Measurements from ENCODE around the gene PHF21B. TPM values are rescaled to one million over a fixed set of nuclear protein-coding genes. Genes with fewer than 3 reads are reported as not detected.

The PHF21B gene
- total RNA-seq, 2 experiments from 2014 or later: not detected

DNA sequence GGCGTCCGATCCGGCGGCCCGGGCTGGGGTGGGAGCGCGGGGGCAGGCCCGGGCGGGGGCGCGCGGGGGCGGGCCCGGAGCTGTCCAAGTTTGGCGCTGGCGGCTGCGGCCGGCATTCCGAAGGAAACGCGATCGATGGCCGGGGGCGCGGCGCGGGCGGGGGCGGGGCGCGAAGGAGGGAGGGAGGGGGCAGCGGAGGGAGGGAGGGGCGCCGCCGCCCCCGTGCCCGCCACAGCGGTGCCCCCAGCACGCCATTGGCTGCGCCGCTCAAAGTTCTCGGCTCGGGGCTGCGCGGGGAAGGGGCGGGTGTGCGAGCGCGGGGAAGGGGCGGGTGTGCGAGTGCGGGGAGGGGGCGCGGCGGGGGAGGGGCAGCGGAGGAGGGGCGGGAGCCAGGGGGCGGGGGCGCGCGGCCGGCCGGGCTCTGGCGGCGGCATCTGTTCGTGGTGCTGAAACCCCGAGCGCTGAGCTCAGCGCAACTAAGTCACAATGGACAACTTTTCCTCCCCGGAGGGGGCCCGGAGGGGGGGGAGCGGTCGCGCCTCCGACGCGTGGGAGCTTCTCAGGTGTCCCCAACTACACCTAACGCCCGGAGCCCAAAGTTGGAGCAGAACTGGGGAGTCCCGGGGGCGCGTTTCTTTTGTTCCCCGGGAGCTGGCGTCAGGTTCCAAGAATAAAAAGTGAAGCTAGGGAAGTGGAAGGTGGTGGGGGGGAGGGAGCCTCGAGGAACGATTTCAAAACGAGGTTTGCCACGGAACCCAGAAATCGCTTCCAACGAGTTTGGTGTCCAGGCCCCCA lies 2.2 kb downstream of the PHF21B start:
- Mint-ChIP-seq H3K27me3 (peaks cover 60% of the 10 kb centered on the region), H3K9me3 (no peaks in the 10 kb centered on the region), H3K27ac (no peak overlapping the region), H3K4me3 (no peak overlapping the region), H3K4me1 (peaks cover 12% of the 10 kb centered on the region), H3K36me3 (ENCODE audit: low read depth) (peaks cover 8% of the 10 kb centered on the region)
- ChIA-PET POLR2A (no interaction called here), CTCF (no interaction called here)
- no peak for DNase-seq

DNA sequence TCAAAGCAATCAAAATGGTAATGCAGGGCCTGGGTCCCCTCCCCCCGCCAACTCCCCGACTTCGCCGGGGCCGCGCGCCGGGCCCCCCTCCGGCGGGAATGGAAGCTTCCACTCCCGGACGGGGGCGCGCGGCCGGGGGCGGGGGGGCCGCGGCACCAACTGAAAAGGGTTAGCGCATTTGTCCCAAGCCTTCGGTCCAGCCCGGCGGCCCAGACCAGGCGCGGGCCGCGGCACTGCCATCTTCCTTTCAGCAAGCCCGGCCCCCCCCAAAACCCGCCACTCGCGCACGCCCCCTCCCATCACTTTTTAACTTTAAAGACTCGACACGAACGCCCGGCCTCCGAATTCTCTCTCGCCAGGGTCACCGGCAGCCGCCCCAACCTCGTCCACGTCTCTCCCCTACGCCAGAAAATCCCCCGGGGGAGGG lies 2.8 kb downstream of the PHF21B start:
- H3K4me3 Mint-ChIP-seq: no peak overlapping the region
- POLR2A ChIA-PET: no interaction called here
- H3K27ac Mint-ChIP-seq: no peak overlapping the region
- peaks cover 12% of the 10 kb centered on the region for H3K4me1 Mint-ChIP-seq
- peaks cover 8% of the 10 kb centered on the region for H3K36me3 Mint-ChIP-seq (ENCODE audit: low read depth)
- peaks cover 57% of the 10 kb centered on the region for H3K27me3 Mint-ChIP-seq
- H3K9me3 Mint-ChIP-seq: no peaks in the 10 kb centered on the region
- DNase-seq: no peak
- CTCF ChIA-PET: interaction anchor here (0.5 kb wide), 1 partner anchor 242 kb away, joined by 3 read pairs; no protein-coding TSS in a partner anchor

DNA sequence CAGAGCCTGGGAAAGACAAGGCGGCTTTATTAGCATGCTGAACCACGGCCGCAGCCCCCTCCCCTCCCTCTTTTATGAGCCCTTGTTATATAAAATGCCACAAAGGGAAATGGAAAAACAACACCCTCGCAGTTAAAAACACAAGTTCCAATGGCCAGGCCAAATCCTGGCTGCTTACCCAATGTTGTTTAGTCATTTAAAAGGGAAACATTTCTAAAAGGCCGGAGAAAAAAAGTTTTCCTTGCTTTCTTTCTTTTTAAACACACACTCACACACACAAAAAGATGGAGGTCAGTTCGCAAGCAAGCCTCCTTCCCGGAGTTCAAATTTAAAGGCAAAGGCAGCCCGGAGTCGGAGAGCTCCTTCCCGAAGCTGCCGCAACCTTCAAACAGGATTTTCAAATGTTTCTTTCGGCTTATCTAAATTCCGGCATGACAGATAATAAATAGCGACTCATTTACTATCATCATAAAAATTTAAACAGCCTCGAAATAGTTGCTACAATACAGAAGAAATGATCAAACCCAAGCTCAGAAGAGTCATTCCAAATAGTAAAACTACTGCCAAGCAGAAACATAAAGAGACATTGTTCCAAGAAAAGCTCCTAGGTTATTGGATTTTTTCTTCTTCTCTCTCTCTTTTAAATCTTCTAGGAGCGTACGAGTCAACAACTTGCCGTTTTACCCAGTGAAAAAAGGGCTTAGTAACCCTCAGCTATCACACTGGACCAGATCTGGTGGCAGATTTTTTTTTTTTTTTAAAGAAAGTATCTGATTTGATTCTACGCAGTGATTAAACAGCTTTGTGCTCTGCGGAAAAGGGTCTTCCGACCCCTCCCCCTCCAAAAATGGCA lies 3.5 kb downstream of the PHF21B start:
- DNase-seq: no peak
- Mint-ChIP-seq H3K4me3 (no peak overlapping the region), H3K9me3 (no peaks in the 10 kb centered on the region), H3K4me1 (peaks cover 12% of the 10 kb centered on the region), H3K27me3 (peaks cover 50% of the 10 kb centered on the region), H3K36me3 (ENCODE audit: low read depth) (peaks cover 8% of the 10 kb centered on the region), H3K27ac (no peak overlapping the region)
- ChIA-PET POLR2A (no interaction called here), CTCF (interaction anchor here (0.5 kb wide), 1 partner anchor 243 kb away, joined by 3 read pairs; no protein-coding TSS in a partner anchor)

DNA sequence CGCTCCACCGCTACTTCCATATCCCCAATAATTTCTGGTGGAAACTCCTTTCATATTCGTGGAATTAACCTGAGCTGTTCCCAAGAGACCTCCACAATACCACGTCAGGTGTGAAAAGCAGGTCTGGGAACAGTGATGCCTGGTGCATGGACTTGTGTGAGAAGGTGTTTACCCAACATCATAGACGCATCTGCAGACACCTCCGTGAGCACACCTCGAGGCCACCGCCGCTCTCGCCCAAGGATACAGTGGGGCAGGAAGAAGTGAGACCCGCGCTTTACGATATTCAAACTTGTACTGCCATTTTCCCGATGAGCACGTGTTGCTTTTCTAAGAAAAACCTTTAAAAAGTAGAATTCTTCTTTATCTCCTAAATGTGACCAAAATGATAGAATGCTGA lies 8.2 kb downstream of the PHF21B start:
- Mint-ChIP-seq H3K4me1 (peaks cover 3% of the 10 kb centered on the region), H3K9me3 (no peaks in the 10 kb centered on the region), H3K27ac (no peak overlapping the region), H3K4me3 (no peak overlapping the region), H3K36me3 (ENCODE audit: low read depth) (no peaks in the 10 kb centered on the region), H3K27me3 (peaks cover 34% of the 10 kb centered on the region)
- ChIA-PET CTCF (no interaction called here), POLR2A (no interaction called here)
- DNase-seq: no peak

GRCh38 chr22:45000330-45000729 lies 9.5 kb downstream of the PHF21B start:
- CTCF ChIA-PET: no interaction called here
- no peak overlapping the region for H3K27ac Mint-ChIP-seq
- no peaks in the 10 kb centered on the region for H3K36me3 Mint-ChIP-seq (ENCODE audit: low read depth)
- H3K4me1 Mint-ChIP-seq: no peaks in the 10 kb centered on the region
- POLR2A ChIA-PET: no interaction called here
- DNase-seq: no peak
- H3K4me3 Mint-ChIP-seq: no peak overlapping the region
- H3K9me3 Mint-ChIP-seq: no peaks in the 10 kb centered on the region
- peaks cover 22% of the 10 kb centered on the region for H3K27me3 Mint-ChIP-seq

GRCh38 chr22:44999687-45000086 lies 10.1 kb downstream of the PHF21B start:
- ChIA-PET CTCF (no interaction called here), POLR2A (no interaction called here)
- DNase-seq: no peak
- Mint-ChIP-seq H3K27me3 (peaks cover 17% of the 10 kb centered on the region), H3K27ac (no peak overlapping the region), H3K4me3 (no peak overlapping the region), H3K9me3 (no peaks in the 10 kb centered on the region), H3K36me3 (ENCODE audit: low read depth) (no peaks in the 10 kb centered on the region), H3K4me1 (no peaks in the 10 kb centered on the region)

- H3K4me1 Mint-ChIP-seq: no peaks in the 10 kb centered on the region
- peaks cover 15% of the 10 kb centered on the region for H3K27me3 Mint-ChIP-seq
- no peaks in the 10 kb centered on the region for H3K36me3 Mint-ChIP-seq (ENCODE audit: low read depth)
- H3K27ac Mint-ChIP-seq: no peak overlapping the region
- ChIA-PET POLR2A (no interaction called here), CTCF (no interaction called here)
- H3K9me3 Mint-ChIP-seq: no peaks in the 10 kb centered on the region
- no peak for DNase-seq
- H3K4me3 Mint-ChIP-seq: no peak overlapping the region
These were observed 10.6 kb downstream of the PHF21B start for GRCh38 chr22:44999231-44999630.

GRCh38 chr22:44998296-44998695 lies 11.5 kb downstream of the PHF21B start:
- Mint-ChIP-seq H3K9me3 (no peaks in the 10 kb centered on the region), H3K4me3 (no peak overlapping the region), H3K4me1 (no peaks in the 10 kb centered on the region), H3K27ac (no peak overlapping the region), H3K36me3 (ENCODE audit: low read depth) (no peaks in the 10 kb centered on the region), H3K27me3 (peaks cover 8% of the 10 kb centered on the region)
- no peak for DNase-seq
- POLR2A ChIA-PET: no interaction called here
- CTCF ChIA-PET: no interaction called here

- peaks cover 4% of the 10 kb centered on the region for H3K27me3 Mint-ChIP-seq
- no peaks in the 10 kb centered on the region for H3K4me1 Mint-ChIP-seq
- no peak overlapping the region for H3K4me3 Mint-ChIP-seq
- no peaks in the 10 kb centered on the region for H3K9me3 Mint-ChIP-seq
- CTCF ChIA-PET: no interaction called here
- DNase-seq: no peak
- H3K27ac Mint-ChIP-seq: no peak overlapping the region
- no peaks in the 10 kb centered on the region for H3K36me3 Mint-ChIP-seq (ENCODE audit: low read depth)
- POLR2A ChIA-PET: no interaction called here
These were observed 12.7 kb downstream of the PHF21B start for GRCh38 chr22:44997060-44997459.

- Mint-ChIP-seq H3K27me3 (peaks cover 4% of the 10 kb centered on the region), H3K9me3 (no peaks in the 10 kb centered on the region), H3K36me3 (ENCODE audit: low read depth) (no peaks in the 10 kb centered on the region), H3K27ac (no peak overlapping the region), H3K4me3 (no peak overlapping the region), H3K4me1 (no peaks in the 10 kb centered on the region)
- DNase-seq: no peak
- ChIA-PET CTCF (no interaction called here), POLR2A (no interaction called here)
These were observed 13.2 kb downstream of the PHF21B start for GRCh38 chr22:44996648-44997047.

GRCh38 chr22:44996120-44996519 lies 13.7 kb downstream of the PHF21B start:
- POLR2A ChIA-PET: no interaction called here
- Mint-ChIP-seq H3K9me3 (no peaks in the 10 kb centered on the region), H3K27me3 (peaks cover 4% of the 10 kb centered on the region), H3K36me3 (ENCODE audit: low read depth) (no peaks in the 10 kb centered on the region), H3K27ac (no peak overlapping the region), H3K4me1 (no peaks in the 10 kb centered on the region), H3K4me3 (no peak overlapping the region)
- CTCF ChIA-PET: no interaction called here
- no peak for DNase-seq

DNA sequence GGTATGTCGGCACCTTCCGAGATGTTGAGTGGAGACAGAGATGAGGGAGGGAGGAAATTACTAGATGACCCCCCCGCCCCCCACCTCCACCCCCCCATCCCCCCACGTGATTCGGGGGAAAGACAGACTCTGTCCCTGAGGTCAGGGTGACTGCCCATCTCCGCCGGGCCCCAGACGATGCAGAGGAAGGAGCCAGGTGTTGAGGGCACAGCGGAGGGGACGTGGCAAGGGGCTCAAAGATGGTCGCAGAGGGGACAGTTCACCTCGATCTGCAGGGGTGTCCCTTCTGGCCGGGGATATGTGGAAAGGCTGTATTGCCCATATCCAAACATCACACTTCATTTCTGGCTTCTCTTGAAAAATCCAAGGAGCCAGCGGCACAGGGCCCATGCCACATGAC lies 14.1 kb downstream of the PHF21B start:
- H3K27me3 Mint-ChIP-seq: peaks cover 4% of the 10 kb centered on the region
- H3K4me1 Mint-ChIP-seq: no peaks in the 10 kb centered on the region
- H3K36me3 Mint-ChIP-seq (ENCODE audit: low read depth): no peaks in the 10 kb centered on the region
- ChIA-PET POLR2A (no interaction called here), CTCF (no interaction called here)
- no peak for DNase-seq
- H3K27ac Mint-ChIP-seq: no peak overlapping the region
- H3K4me3 Mint-ChIP-seq: no peak overlapping the region
- H3K9me3 Mint-ChIP-seq: no peaks in the 10 kb centered on the region

GRCh38 chr22:44995105-44995514 lies 14.7 kb downstream of the PHF21B start:
- Mint-ChIP-seq H3K9me3 (no peaks in the 10 kb centered on the region), H3K27ac (no peak overlapping the region), H3K27me3 (peaks cover 4% of the 10 kb centered on the region), H3K36me3 (ENCODE audit: low read depth) (no peaks in the 10 kb centered on the region), H3K4me1 (no peaks in the 10 kb centered on the region), H3K4me3 (no peak overlapping the region)
- POLR2A ChIA-PET: no interaction called here
- DNase-seq: no peak
- CTCF ChIA-PET: no interaction called here

All from activated CD4-positive, alpha-beta memory T cell treated with anti-CD3 and anti-CD28 coated beads, Interleukin-2, amount 10 ng/mL, durations not matched to agents 7 days and 5 days (primary cell).